Measurements from ENCODE around the gene TCEAL1.

The TCEAL1 gene

GRCh38 chrX:103663981-103664762 lies 35.4 kb downstream of the TCEAL1 start:
- no peak overlapping the region for H3K9ac ChIP-seq
- H3K27ac ChIP-seq = no peak overlapping the region
- H3K4me2 ChIP-seq = no peak overlapping the region
- TF ChIP-seq Cebpa-rat (IDR thresholded peaks at IDR 0.05) = no peak
- no peak overlapping the region for H3K4me3 ChIP-seq
- peaks cover 0 to 9% (median 0%) of the 10 kb centered on the region in 11 experiments; a peak in 1 of 22 replicates for H3K27me3 ChIP-seq
- no peaks in the 10 kb centered on the region for H4K20me1 ChIP-seq
- no peaks in the 10 kb centered on the region for H3K4me1 ChIP-seq
- no peaks in the 10 kb centered on the region for H3K36me3 ChIP-seq
- no peaks in the 10 kb centered on the region for H3K9me3 ChIP-seq (replicated peaks in 1 of 11)

DNA sequence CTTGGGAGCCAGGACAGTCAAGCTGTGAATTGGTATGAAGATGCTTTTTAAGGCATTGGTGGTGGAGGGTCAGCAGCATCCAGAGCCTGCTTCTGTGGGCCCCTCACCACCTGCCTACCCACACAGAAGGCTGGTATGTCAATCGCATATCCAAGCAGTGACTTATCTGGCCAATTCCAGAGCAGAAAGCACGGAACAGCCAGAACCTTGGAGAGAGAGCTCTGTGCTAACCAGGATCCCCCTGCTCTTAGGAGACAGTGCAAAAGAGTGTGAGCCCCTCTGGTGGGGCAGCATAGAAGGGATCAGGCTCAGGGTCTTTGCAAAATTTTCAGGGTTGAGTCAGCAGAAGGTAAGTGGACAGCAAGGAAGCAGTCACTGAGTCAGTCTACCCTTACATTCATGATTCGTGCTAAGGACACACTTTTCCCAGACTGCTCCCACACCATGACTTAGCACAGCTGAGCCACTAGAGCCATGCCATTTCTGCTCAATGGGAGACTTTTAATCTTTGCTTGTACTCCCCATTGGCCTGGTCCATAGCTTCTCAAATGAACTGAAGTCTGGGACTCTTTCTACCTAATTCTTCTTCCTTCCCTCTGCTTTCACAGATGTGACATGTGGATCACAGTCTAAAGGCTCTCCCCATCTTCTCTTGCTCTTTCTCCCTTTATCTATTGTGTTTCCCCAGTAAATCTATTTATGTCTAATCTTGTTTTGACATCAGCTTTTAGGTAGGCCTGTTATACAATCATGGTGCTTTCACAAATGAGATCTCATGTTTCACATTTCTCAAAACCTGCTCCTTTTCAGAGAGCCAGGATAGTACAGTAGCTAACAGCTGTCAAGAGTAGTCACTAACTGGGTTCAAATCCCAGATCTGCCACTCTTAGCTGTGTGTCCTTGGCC lies 37.7 kb downstream of the TCEAL1 start:
- H3K4me2 ChIP-seq = no peak overlapping the region
- H3K27me3 ChIP-seq = peaks cover 0 to 9% (median 0%) of the 10 kb centered on the region in 11 experiments; a peak in 1 of 22 replicates
- H4K20me1 ChIP-seq = no peaks in the 10 kb centered on the region
- no peak overlapping the region for H3K27ac ChIP-seq
- no peak overlapping the region for H3K4me3 ChIP-seq
- TF ChIP-seq Cebpa-rat (IDR thresholded peaks at IDR 0.05) = no peak
- H3K36me3 ChIP-seq = no peaks in the 10 kb centered on the region
- no peaks in the 10 kb centered on the region for H3K9me3 ChIP-seq (replicated peaks in 1 of 11)
- H3K9ac ChIP-seq = no peak overlapping the region
- no peaks in the 10 kb centered on the region for H3K4me1 ChIP-seq

GRCh38 chrX:103669745-103670144 lies 41.0 kb downstream of the TCEAL1 start:
- Histone ChIP-seq H3K27me3 (no peaks in the 10 kb centered on the region), H3K27ac (no peak overlapping the region), H3K4me3 (no peak overlapping the region), H3K9me3 (replicated peaks in 1 of 11) (no peaks in the 10 kb centered on the region), H3K4me1 (no peaks in the 10 kb centered on the region), H3K36me3 (peaks cover 0 to 2% (median 0%) of the 10 kb centered on the region in 11 experiments; a peak in 1 of 22 replicates), H3K4me2 (no peak overlapping the region), H3K9ac (no peak overlapping the region), H4K20me1 (peaks cover 0 to 4% (median under 1%) of the 10 kb centered on the region in 11 experiments; a peak in 6 of 22 replicates)
- no peak for TF ChIP-seq Cebpa-rat (IDR thresholded peaks at IDR 0.05)

DNA sequence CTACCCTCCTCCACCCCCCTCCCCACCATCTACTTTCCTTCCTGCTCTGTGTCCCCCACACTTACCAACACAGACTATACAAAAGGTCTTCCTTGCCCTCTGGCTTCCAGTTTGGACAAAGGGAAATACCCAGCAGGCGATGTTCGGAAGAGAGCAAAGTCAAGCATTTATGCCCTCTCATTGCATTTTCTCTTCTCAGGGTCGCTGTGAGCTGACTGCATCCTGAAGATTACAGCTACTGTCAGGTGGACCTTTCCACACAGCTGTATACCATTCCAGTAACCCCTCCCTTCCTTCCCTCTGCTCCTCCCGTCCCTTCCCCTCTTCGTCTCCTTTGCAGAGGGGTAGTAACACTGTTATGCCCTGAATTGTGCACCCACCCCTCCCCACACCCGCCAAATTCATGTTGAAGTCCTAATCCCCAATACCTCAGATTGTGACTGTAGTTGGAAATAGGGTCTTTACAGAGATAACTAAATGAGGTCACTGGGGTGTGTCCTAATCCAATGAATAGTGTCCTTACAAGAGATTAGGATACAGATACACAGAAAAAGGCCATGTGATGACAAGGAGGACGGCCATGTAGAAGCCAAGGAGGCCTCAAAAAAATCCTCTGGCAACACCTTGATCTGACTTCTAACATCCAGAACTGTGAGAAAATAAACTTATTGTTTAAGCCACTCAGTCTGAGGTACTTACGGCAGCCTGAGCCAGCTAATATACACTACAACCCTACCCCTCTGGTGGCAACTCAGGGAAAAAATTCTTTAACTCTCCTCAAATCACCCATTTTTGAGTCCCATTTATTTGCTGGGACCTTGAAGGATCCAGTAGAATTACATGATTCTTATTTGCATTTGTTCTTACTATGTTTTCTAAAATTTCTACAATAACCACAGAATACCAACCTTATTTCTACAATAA lies 46.0 kb downstream of the TCEAL1 start:
- Histone ChIP-seq H3K27me3 (0 out of 22 replicates have a peak, but pooled peaks cover 0 to 3% (median 0%) of the 10 kb centered on the region in 11 experiments), H3K36me3 (peaks cover 27 to 51% (median 39%) of the 10 kb centered on the region in 11 experiments), H3K4me2 (no peak overlapping the region), H3K4me1 (no peaks in the 10 kb centered on the region), H3K4me3 (no peak overlapping the region), H3K9ac (no peak overlapping the region), H3K27ac (no peak overlapping the region), H3K9me3 (replicated peaks in 1 of 11) (no peaks in the 10 kb centered on the region), H4K20me1 (peaks cover 7 to 50% (median 38%) of the 10 kb centered on the region in 11 experiments; a peak in 18 of 22 replicates)
- no peak for TF ChIP-seq Cebpa-rat (IDR thresholded peaks at IDR 0.05)

DNA sequence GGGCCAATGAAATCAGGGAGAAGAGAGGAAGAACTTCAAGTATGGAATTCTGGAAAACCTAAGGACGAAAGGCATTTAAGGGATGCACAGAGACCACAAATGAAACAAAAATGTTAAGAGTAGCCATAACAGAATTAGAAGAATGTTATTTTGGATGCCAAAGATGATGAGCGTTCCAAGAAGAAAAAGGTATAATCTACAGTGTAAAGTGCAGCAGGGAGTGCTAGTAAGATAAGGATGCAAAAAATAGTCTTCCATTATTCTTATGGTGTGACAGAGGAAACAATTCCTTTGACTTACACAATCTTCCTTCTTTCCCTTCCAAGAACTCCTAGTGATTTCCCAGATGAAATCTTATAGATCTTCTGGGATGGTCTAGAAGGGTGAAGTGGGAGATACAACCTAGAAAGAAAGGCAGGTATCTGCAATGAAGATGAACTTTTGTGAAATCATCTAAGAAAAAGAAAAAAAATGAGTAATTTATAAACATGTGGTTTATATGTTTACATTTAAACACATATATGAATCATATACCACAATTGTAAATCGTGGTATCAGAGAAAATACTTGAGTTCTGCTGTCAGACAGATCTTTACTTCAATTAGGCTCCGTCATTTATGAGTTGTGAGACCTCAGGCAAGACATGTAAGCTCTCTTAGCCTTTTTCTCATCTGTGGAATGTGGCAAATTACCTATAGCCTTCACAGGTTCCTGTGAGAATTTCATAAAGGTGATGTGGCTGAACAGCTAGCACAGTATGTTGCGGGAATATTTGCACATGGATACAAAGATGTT lies 49.6 kb downstream of the TCEAL1 start:
- Histone ChIP-seq H3K27me3 (0 out of 22 replicates have a peak, but pooled peaks cover 0 to 3% (median 0%) of the 10 kb centered on the region in 11 experiments), H3K9me3 (replicated peaks in 1 of 11) (no peaks in the 10 kb centered on the region), H3K9ac (no peak overlapping the region), H3K4me3 (no peak overlapping the region), H3K27ac (no peak overlapping the region), H3K4me2 (no peak overlapping the region), H4K20me1 (peaks cover 7 to 74% (median 55%) of the 10 kb centered on the region in 11 experiments; a peak in 19 of 22 replicates), H3K4me1 (no peaks in the 10 kb centered on the region), H3K36me3 (peaks cover 48 to 87% (median 66%) of the 10 kb centered on the region in 11 experiments)
- no peak for TF ChIP-seq Cebpa-rat (IDR thresholded peaks at IDR 0.05)

Measured in BLaER1 treated with 17β-estradiol and CSF1 and Interleukin-3, amounts not matched to agents 10 nM and 100 nM (cell line).